PFSK-1 (cell line): ENCODE data around the gene PIK3R5.

Experiments used
- POLR2AphosphoS5 ChIP-seq: IDR thresholded peaks from 2 replicates; pipeline ENCODE4 v1.6.1; 2012; ENCODE audit warnings: low read depth, mild to moderate bottlenecking, control low read depth, low read length, moderate library complexity
- SIN3A ChIP-seq: IDR thresholded peaks from 2 replicates; pipeline ENCODE4 v1.6.1; 2012; ENCODE audit warnings: mild to moderate bottlenecking, low read length, moderate library complexity, borderline replicate concordance; ENCODE audit not compliant: insufficient read depth
- TF ChIP-seq, protein P1 (sequence below), 2 experiments: IDR thresholded peaks; 2 replicates each; pipeline versions ENCODE4 v1.6.1 to v1.8.0; 2011 to 2012; ENCODE audit warnings: low read depth in 2 of 2, low read length in 2 of 2, control low read depth in 1 of 2, inconsistent platforms in 1 of 2, mild to moderate bottlenecking in 1 of 2, moderate library complexity in 1 of 2; ENCODE audit not compliant: insufficient read depth in 1 of 2

DNA sequence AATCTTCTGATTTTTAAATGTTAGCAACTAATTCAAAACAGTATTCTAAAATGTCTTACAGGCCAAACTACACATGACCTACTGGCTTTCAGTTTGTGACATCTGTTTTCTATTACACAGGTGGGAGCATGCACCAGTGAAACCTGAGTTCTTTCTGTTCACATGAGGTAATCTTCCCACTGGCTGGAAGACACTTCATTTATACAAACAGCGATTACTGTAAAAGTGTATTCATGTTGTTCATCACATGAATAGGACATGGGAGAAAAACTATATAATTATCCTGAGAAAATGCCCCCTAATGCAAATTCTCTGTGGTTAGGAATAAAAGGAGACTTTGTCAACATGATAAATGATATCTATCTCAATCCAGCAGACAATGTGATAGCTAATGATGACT, 11.1 kb upstream of the PIK3R5 start:
- no peak for TF ChIP-seq POLR2AphosphoS5
- TF ChIP-seq, protein P1, sequence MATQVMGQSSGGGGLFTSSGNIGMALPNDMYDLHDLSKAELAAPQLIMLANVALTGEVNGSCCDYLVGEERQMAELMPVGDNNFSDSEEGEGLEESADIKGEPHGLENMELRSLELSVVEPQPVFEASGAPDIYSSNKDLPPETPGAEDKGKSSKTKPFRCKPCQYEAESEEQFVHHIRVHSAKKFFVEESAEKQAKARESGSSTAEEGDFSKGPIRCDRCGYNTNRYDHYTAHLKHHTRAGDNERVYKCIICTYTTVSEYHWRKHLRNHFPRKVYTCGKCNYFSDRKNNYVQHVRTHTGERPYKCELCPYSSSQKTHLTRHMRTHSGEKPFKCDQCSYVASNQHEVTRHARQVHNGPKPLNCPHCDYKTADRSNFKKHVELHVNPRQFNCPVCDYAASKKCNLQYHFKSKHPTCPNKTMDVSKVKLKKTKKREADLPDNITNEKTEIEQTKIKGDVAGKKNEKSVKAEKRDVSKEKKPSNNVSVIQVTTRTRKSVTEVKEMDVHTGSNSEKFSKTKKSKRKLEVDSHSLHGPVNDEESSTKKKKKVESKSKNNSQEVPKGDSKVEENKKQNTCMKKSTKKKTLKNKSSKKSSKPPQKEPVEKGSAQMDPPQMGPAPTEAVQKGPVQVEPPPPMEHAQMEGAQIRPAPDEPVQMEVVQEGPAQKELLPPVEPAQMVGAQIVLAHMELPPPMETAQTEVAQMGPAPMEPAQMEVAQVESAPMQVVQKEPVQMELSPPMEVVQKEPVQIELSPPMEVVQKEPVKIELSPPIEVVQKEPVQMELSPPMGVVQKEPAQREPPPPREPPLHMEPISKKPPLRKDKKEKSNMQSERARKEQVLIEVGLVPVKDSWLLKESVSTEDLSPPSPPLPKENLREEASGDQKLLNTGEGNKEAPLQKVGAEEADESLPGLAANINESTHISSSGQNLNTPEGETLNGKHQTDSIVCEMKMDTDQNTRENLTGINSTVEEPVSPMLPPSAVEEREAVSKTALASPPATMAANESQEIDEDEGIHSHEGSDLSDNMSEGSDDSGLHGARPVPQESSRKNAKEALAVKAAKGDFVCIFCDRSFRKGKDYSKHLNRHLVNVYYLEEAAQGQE (IDR thresholded peaks at IDR 0.05; ENCODE audit: insufficient read depth in 1 of 2, low read depth in 2 of 2, low read length in 2 of 2), result no peak
- TF ChIP-seq SIN3A, result no peak
